GM13977 (cell line): ENCODE results near the gene STRA6.

Experiments used
- DNase-seq: peaks from one replicate; pipeline ENCODE4 v3.0.0; 2012; ENCODE audit warnings: low spot score
- in situ Hi-C: fragments of 300-500 bp; cut with MboI; formaldehyde crosslinking; loops from one replicate; pipeline ENCODE4 v1.12.0; 2022; ENCODE audit warnings: low sequenced_read_pairs, low pct_unique_long_range_greater_than_20kb, mixed read lengths, inconsistent platforms; ENCODE audit not compliant: unreplicated experiment
- TF ChIP-seq, protein P1 (sequence below): IDR thresholded peaks from 2 replicates; pipeline ENCODE4 v1.5.1; 2012; ENCODE audit warnings: mild to moderate bottlenecking, control low read depth; ENCODE audit not compliant: insufficient read depth; ENCODE audit errors: extremely low read depth, missing control alignments

The STRA6 gene

DNA sequence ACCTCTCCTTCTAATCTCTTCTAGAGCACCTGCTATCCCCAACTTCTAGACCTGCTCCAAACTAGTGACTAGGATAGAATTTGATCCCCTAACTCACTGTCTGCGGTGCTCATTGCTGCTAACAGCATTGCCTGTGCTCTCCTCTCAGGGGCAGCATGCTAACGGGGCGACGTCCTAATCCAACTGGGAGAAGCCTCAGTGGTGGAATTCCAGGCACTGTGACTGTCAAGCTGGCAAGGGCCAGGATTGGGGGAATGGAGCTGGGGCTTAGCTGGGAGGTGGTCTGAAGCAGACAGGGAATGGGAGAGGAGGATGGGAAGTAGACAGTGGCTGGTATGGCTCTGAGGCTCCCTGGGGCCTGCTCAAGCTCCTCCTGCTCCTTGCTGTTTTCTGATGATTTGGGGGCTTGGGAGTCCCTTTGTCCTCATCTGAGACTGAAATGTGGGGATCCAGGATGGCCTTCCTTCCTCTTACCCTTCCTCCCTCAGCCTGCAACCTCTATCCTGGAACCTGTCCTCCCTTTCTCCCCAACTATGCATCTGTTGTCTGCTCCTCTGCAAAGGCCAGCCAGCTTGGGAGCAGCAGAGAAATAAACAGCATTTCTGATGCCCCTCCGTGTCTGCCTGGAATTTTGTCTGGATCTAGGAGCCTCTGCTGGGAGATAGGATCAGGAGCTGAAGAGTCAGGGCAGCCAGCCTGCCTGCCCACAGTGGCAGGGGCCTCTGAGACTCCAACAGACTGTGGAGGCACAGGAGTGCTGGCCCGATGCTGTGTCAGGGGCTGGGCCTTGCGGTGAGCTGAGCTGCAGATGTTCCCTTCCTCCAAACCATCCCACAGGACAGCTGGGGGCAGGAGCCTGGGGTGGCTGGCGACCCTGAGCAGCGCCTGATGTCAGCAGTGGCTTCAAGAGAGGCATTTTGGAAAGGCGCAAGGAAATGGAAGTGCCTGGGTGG, 26.0 kb downstream of the STRA6 start:
- in situ Hi-C loops = no loop called here
- TF ChIP-seq, protein P1, sequence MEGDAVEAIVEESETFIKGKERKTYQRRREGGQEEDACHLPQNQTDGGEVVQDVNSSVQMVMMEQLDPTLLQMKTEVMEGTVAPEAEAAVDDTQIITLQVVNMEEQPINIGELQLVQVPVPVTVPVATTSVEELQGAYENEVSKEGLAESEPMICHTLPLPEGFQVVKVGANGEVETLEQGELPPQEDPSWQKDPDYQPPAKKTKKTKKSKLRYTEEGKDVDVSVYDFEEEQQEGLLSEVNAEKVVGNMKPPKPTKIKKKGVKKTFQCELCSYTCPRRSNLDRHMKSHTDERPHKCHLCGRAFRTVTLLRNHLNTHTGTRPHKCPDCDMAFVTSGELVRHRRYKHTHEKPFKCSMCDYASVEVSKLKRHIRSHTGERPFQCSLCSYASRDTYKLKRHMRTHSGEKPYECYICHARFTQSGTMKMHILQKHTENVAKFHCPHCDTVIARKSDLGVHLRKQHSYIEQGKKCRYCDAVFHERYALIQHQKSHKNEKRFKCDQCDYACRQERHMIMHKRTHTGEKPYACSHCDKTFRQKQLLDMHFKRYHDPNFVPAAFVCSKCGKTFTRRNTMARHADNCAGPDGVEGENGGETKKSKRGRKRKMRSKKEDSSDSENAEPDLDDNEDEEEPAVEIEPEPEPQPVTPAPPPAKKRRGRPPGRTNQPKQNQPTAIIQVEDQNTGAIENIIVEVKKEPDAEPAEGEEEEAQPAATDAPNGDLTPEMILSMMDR = no peak
- DNase-seq = no peak

DNA sequence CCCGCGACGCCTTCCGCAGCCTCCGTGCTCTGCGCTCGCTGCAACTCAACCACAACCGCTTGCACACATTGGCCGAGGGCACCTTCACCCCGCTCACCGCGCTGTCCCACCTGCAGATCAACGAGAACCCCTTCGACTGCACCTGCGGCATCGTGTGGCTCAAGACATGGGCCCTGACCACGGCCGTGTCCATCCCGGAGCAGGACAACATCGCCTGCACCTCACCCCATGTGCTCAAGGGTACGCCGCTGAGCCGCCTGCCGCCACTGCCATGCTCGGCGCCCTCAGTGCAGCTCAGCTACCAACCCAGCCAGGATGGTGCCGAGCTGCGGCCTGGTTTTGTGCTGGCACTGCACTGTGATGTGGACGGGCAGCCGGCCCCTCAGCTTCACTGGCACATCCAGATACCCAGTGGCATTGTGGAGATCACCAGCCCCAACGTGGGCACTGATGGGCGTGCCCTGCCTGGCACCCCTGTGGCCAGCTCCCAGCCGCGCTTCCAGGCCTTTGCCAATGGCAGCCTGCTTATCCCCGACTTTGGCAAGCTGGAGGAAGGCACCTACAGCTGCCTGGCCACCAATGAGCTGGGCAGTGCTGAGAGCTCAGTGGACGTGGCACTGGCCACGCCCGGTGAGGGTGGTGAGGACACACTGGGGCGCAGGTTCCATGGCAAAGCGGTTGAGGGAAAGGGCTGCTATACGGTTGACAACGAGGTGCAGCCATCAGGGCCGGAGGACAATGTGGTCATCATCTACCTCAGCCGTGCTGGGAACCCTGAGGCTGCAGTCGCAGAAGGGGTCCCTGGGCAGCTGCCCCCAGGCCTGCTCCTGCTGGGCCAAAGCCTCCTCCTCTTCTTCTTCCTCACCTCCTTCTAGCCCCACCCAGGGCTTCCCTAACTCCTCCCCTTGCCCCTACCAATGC, 27.1 kb downstream of the STRA6 start:
- in situ Hi-C loops = no loop called here
- DNase-seq = no peak
- TF ChIP-seq, protein P1 = no peak

DNA sequence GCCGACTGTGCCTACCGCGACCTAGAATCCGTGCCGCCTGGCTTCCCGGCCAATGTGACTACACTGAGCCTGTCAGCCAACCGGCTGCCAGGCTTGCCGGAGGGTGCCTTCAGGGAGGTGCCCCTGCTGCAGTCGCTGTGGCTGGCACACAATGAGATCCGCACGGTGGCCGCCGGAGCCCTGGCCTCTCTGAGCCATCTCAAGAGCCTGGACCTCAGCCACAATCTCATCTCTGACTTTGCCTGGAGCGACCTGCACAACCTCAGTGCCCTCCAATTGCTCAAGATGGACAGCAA, 27.7 kb downstream of the STRA6 start:
- DNase-seq = no peak
- in situ Hi-C loops = no loop called here
- TF ChIP-seq, protein P1 = no peak

GRCh38 chr15:74174219-74174957, 28.2 kb downstream of the STRA6 start:
- no peak for DNase-seq
- TF ChIP-seq, protein P1 = no peak
- in situ Hi-C loops = no loop called here

DNA sequence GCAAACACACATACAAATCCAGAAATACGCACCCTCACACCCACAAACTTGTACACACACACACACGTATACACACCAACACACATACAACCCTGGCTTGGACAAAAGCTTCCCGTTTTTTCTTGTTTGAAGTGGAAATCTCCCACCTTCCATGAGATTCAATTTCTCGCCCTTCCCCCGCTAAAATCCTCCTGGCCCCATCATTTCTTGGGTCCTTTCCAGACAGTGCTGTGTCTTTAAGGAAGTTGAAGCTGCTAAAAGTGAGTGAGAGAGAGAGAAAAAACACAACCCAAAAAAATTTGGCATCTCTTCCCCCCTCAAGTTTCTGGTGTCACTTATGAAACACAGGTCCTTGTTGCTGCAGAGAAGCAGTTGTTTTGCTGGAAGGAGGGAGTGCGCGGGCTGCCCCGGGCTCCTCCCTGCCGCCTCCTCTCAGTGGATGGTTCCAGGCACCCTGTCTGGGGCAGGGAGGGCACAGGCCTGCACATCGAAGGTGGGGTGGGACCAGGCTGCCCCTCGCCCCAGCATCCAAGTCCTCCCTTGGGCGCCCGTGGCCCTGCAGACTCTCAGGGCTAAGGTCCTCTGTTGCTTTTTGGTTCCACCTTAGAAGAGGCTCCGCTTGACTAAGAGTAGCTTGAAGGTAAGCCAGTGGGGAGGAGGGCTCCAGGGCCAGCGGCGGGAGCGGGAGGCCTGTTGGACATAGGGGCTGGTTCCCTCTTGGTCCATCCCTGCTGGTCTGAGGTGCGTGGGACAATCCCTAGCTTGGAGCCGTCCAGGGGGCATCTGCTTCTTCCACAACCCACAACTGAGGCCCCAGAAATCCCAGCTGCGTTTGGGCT, 29.0 kb downstream of the STRA6 start, which contains the start of gene ISLR:
TSS of gene ISLR (plus strand) at position 331 of the 839 bp plus-strand sequence. CDS start 1,149 bp downstream, outside the sequence.
- no peak for DNase-seq
- TF ChIP-seq, protein P1 = no peak
- in situ Hi-C loops = no loop called here
